Trophoblast cell (in vitro differentiated cells and primary cell): ENCODE measurements around the gene SNX25.

ENCODE experiments used
- DNase-seq, 2 donors: peaks; one replicate each; pipeline ENCODE4 v3.0.0-alpha.2; 2016
- H2AFZ ChIP-seq: 2 replicates; pipeline ENCODE4 v1.6.1; 2013; ENCODE audit warnings: low read length, moderate library complexity, mild to moderate bottlenecking; ENCODE audit not compliant: insufficient read depth, poor library complexity
- H2AK5ac ChIP-seq: 2 replicates; pipeline ENCODE4 v1.6.1; 2013; ENCODE audit warnings: mild to moderate bottlenecking, low read length
- H2BK120ac ChIP-seq: 2 replicates; pipeline ENCODE4 v1.6.1; 2013; ENCODE audit warnings: low read length, mild to moderate bottlenecking, moderate library complexity; ENCODE audit not compliant: insufficient read depth, poor library complexity
- H2BK12ac ChIP-seq: 2 replicates; pipeline ENCODE4 v1.6.1; 2013; ENCODE audit warnings: mild to moderate bottlenecking, low read length, moderate library complexity
- H2BK5ac ChIP-seq: 2 replicates; pipeline ENCODE4 v1.6.1; 2013; ENCODE audit warnings: low read length, low read depth, moderate library complexity, mild to moderate bottlenecking; ENCODE audit not compliant: poor library complexity
- H3K14ac ChIP-seq: 2 replicates; pipeline ENCODE4 v1.6.1; 2013; ENCODE audit warnings: mild to moderate bottlenecking, low read length
- H3K18ac ChIP-seq: 2 replicates; pipeline ENCODE4 v1.6.1; 2013; ENCODE audit warnings: mild to moderate bottlenecking, low read length
- H3K23ac ChIP-seq: 2 replicates; pipeline ENCODE4 v1.6.1; 2013; ENCODE audit warnings: low read length
- H3K27ac ChIP-seq: 2 replicates; pipeline ENCODE4 v1.5.1; 2013; ENCODE audit warnings: low read depth, mild to moderate bottlenecking, inconsistent platforms, low read length, moderate library complexity
- H3K27me3 ChIP-seq: 2 replicates; pipeline ENCODE4 v1.6.1; 2013; ENCODE audit warnings: inconsistent platforms, mild to moderate bottlenecking, low read length, moderate library complexity; ENCODE audit not compliant: insufficient read depth
- H3K36me3 ChIP-seq, 2 experiments: 1 replicate in 1 of 2; 2 replicates in 1 of 2; pipeline ENCODE4 v1.6.1; 2013; ENCODE audit warnings: low read length in 2 of 2, mild to moderate bottlenecking in 2 of 2, moderate library complexity in 1 of 2; ENCODE audit not compliant: insufficient read depth in 2 of 2, control insufficient read depth in 1 of 2
- H3K4ac ChIP-seq: 2 replicates; pipeline ENCODE4 v1.6.1; 2013; ENCODE audit warnings: low read depth, mild to moderate bottlenecking, low read length, moderate library complexity
- H3K4me1 ChIP-seq, 2 experiments: 1 replicate in 1 of 2; 2 replicates in 1 of 2; pipeline ENCODE4 v1.6.1; 2013; ENCODE audit warnings: low read length in 2 of 2, mild to moderate bottlenecking in 2 of 2, moderate library complexity in 1 of 2; ENCODE audit not compliant: insufficient read depth in 2 of 2, control insufficient read depth in 1 of 2
- H3K4me2 ChIP-seq: 2 replicates; pipeline ENCODE4 v1.6.1; 2013; ENCODE audit warnings: inconsistent platforms, mild to moderate bottlenecking, low read length, moderate library complexity
- H3K4me3 ChIP-seq: 2 replicates; pipeline ENCODE4 v1.5.1; 2013; ENCODE audit warnings: mild to moderate bottlenecking, low read depth, low read length, inconsistent platforms
- H3K79me1 ChIP-seq: one replicate; pipeline ENCODE4 v1.6.1; 2013; ENCODE audit warnings: low read length
- H3K79me2 ChIP-seq: 2 replicates; pipeline ENCODE4 v1.6.1; 2013; ENCODE audit warnings: low read length, mild to moderate bottlenecking; ENCODE audit not compliant: control insufficient read depth, insufficient read depth, poor library complexity
- H3K9ac ChIP-seq: 2 replicates; pipeline ENCODE4 v1.6.1; 2013; ENCODE audit warnings: mild to moderate bottlenecking, low read length
- H3K9me3 ChIP-seq: 2 replicates; pipeline ENCODE4 v1.6.1; 2013; ENCODE audit warnings: low read depth, mild to moderate bottlenecking, control low read depth, inconsistent platforms, low read length; ENCODE audit not compliant: insufficient read depth
- H4K12ac ChIP-seq: 2 replicates; pipeline ENCODE4 v1.6.1; 2013; ENCODE audit warnings: low read depth, mild to moderate bottlenecking, low read length, moderate library complexity
- H4K8ac ChIP-seq: 2 replicates; pipeline ENCODE4 v1.6.1; 2013; ENCODE audit warnings: low read depth, mild to moderate bottlenecking, low read length, moderate library complexity
- H4K91ac ChIP-seq: one replicate; pipeline ENCODE4 v1.6.1; 2013; ENCODE audit warnings: low read depth, mild to moderate bottlenecking, low read length, moderate library complexity
- WGBS: extraction: QIAGEN DNeasy Blood & Tissue Kit; methylation state at CpG from one replicate; pipeline ENCODE4 v1.1.7; 2013; ENCODE audit warnings: missing lambda C conversion rate; ENCODE audit not compliant: insufficient read length, insufficient coverage; ENCODE audit errors: extremely low coverage; 5-methylcytosine and 5-hydroxymethylcytosine counted together

The SNX25 gene

GRCh38 chr4:185261946-185262345 lies 52.5 kb downstream of the SNX25 start:
- no CpG with 5 or more reads among the region's 4 CpGs for WGBS
- H2AFZ ChIP-seq, result no peak overlapping the region
- H3K9me3 ChIP-seq, result no peaks in the 10 kb centered on the region
- no peak overlapping the region for H3K27ac ChIP-seq
- no peak overlapping the region for H4K91ac ChIP-seq
- no peak overlapping the region for H4K12ac ChIP-seq
- H2AK5ac ChIP-seq, result no peak overlapping the region
- no peak overlapping the region for H3K18ac ChIP-seq
- H3K4me1 ChIP-seq, result no peaks in the 10 kb centered on the region
- no peak overlapping the region for H3K14ac ChIP-seq
- no peak overlapping the region for H2BK120ac ChIP-seq
- DNase-seq, result no peak
- H2BK5ac ChIP-seq, result no peak overlapping the region
- no peak overlapping the region for H2BK12ac ChIP-seq
- no peak overlapping the region for H3K4me3 ChIP-seq
- no peak overlapping the region for H4K8ac ChIP-seq
- H3K79me2 ChIP-seq, result no peaks in the 10 kb centered on the region
- H3K23ac ChIP-seq, result no peak overlapping the region
- no peak overlapping the region for H3K9ac ChIP-seq
- H3K27me3 ChIP-seq, result no peaks in the 10 kb centered on the region
- H3K36me3 ChIP-seq, result peaks cover 0 to 2% of the 10 kb centered on the region in 2 experiments
- no peak overlapping the region for H3K4me2 ChIP-seq
- no peak overlapping the region for H3K4ac ChIP-seq
- no peaks in the 10 kb centered on the region for H3K79me1 ChIP-seq

GRCh38 chr4:185263419-185263818 lies 54.0 kb downstream of the SNX25 start:
- Histone ChIP-seq H4K91ac (no peak overlapping the region), H2AK5ac (no peak overlapping the region), H3K4me1 (no peaks in the 10 kb centered on the region), H3K9ac (no peak overlapping the region), H2BK12ac (no peak overlapping the region), H3K9me3 (no peaks in the 10 kb centered on the region), H2BK120ac (no peak overlapping the region), H3K4me2 (no peak overlapping the region), H3K18ac (no peak overlapping the region), H3K79me2 (no peaks in the 10 kb centered on the region), H4K8ac (no peak overlapping the region), H2AFZ (no peak overlapping the region), H3K27me3 (no peaks in the 10 kb centered on the region), H3K36me3 (peaks cover 0 to 5% of the 10 kb centered on the region in 2 experiments), H3K79me1 (no peaks in the 10 kb centered on the region), H3K14ac (no peak overlapping the region), H2BK5ac (no peak overlapping the region), H3K4me3 (no peak overlapping the region), H3K23ac (no peak overlapping the region), H3K27ac (no peak overlapping the region), H4K12ac (no peak overlapping the region), H3K4ac (no peak overlapping the region)
- DNase-seq, result no peak
- WGBS, result no CpG with 5 or more reads among the region's 2 CpGs

GRCh38 chr4:185265942-185266341 lies 56.5 kb downstream of the SNX25 start:
- DNase-seq, result peak in 1 of 2 donors; percentile 15
- Histone ChIP-seq H3K79me1 (no peaks in the 10 kb centered on the region), H3K9me3 (no peaks in the 10 kb centered on the region), H2BK12ac (no peak overlapping the region), H2AK5ac (no peak overlapping the region), H4K8ac (no peak overlapping the region), H3K4ac (no peak overlapping the region), H3K9ac (no peak overlapping the region), H4K12ac (no peak overlapping the region), H3K27ac (no peak overlapping the region), H4K91ac (no peak overlapping the region), H2BK120ac (no peak overlapping the region), H3K18ac (no peak overlapping the region), H3K23ac (no peak overlapping the region), H2AFZ (no peak overlapping the region), H2BK5ac (no peak overlapping the region), H3K4me1 (peaks cover 0 to 2% of the 10 kb centered on the region in 2 experiments), H3K4me3 (no peak overlapping the region), H3K4me2 (no peak overlapping the region), H3K36me3 (peaks cover 0 to 3% of the 10 kb centered on the region in 2 experiments), H3K27me3 (no peaks in the 10 kb centered on the region), H3K79me2 (no peaks in the 10 kb centered on the region), H3K14ac (no peak overlapping the region)
- no CpG with 5 or more reads among the region's 1 CpG for WGBS

- no CpG with 5 or more reads among the region's 4 CpGs for WGBS
- no peak for DNase-seq
Measured at GRCh38 chr4:185269286-185269685, 59.9 kb downstream of the SNX25 start.

More at GRCh38 chr4:185269286-185269685, 59.9 kb downstream of the SNX25 start:
- Histone ChIP-seq H3K4ac (no peak overlapping the region), H3K36me3 (peaks cover 0 to 3% of the 10 kb centered on the region in 2 experiments), H3K4me1 (peaks cover 0 to 4% of the 10 kb centered on the region in 2 experiments), H3K4me2 (no peak overlapping the region), H2BK120ac (no peak overlapping the region), H3K23ac (no peak overlapping the region), H2AFZ (no peak overlapping the region), H3K9me3 (no peaks in the 10 kb centered on the region), H2AK5ac (no peak overlapping the region), H3K27me3 (no peaks in the 10 kb centered on the region), H2BK12ac (no peak overlapping the region), H4K12ac (no peak overlapping the region), H4K8ac (no peak overlapping the region), H3K79me2 (no peaks in the 10 kb centered on the region), H3K27ac (no peak overlapping the region), H2BK5ac (no peak overlapping the region), H3K4me3 (no peak overlapping the region), H3K18ac (no peak overlapping the region), H3K9ac (no peak overlapping the region), H3K14ac (no peak overlapping the region), H3K79me1 (no peaks in the 10 kb centered on the region), H4K91ac (no peak overlapping the region)
